DND-41 (cell line): ENCODE results near the gene PAPOLB.

Experiments
- ATAC-seq: fragments of 200-7000 bp; cut with Tn5 transposase; 3 replicates; pipeline ENCODE4 v1.9.1; 2021; ENCODE audit warnings: low read depth; ENCODE audit not compliant: insufficient read depth
- DNase-seq: peaks from one replicate; pipeline ENCODE4 v3.0.0-alpha.2; 2020
- H2AFZ ChIP-seq: 2 replicates; pipeline ENCODE4 v1.6.0; 2012; ENCODE audit warnings: low read depth, low read length
- H3K27ac ChIP-seq: 2 replicates; pipeline ENCODE4 v1.5.1; 2012; ENCODE audit warnings: low read length, inconsistent platforms
- H3K27me3 ChIP-seq: fragments of 200-600 bp; sonication (generic); 2 replicates; pipeline ENCODE4 v1.6.0; 2012; ENCODE audit warnings: low read length, mild to moderate bottlenecking, inconsistent platforms; ENCODE audit not compliant: insufficient read depth, poor library complexity
- H3K36me3 ChIP-seq: 2 replicates; pipeline ENCODE4 v1.5.1; 2012; ENCODE audit warnings: low read length, inconsistent platforms; ENCODE audit not compliant: insufficient read depth
- H3K4me1 ChIP-seq: 2 replicates; pipeline ENCODE4 v1.5.1; 2012; ENCODE audit warnings: mild to moderate bottlenecking, low read length; ENCODE audit not compliant: insufficient read depth
- H3K4me2 ChIP-seq: 2 replicates; pipeline ENCODE4 v1.6.0; 2012; ENCODE audit warnings: mild to moderate bottlenecking, moderate library complexity, low read length, inconsistent platforms; ENCODE audit not compliant: insufficient read depth
- H3K4me3 ChIP-seq, 2 experiments: fragments of 200-600 bp in 1 of 2; shearing (Covaris generic) in 1 of 2; 2 replicates each; pipeline ENCODE4 v1.5.1; 2012 to 2016; ENCODE audit warnings: inconsistent platforms in 2 of 2, low read length in 2 of 2, mild to moderate bottlenecking in 2 of 2, low read depth in 1 of 2, moderate library complexity in 1 of 2
- H3K79me2 ChIP-seq: 2 replicates; pipeline ENCODE4 v1.6.0; 2012; ENCODE audit warnings: low read length, inconsistent platforms; ENCODE audit not compliant: insufficient read depth
- H3K9ac ChIP-seq: 2 replicates; pipeline ENCODE4 v1.6.0; 2012; ENCODE audit warnings: low read depth, mild to moderate bottlenecking, inconsistent platforms, low read length, moderate library complexity
- H3K9me3 ChIP-seq: 2 replicates; pipeline ENCODE4 v1.5.1; 2012; ENCODE audit warnings: low read length, moderate library complexity, mild to moderate bottlenecking, inconsistent platforms; ENCODE audit not compliant: insufficient read depth, severe bottlenecking
- H4K20me1 ChIP-seq: 2 replicates; pipeline ENCODE4 v1.6.0; 2012; ENCODE audit warnings: low read length; ENCODE audit not compliant: insufficient read depth
- EZH2 ChIP-seq: IDR thresholded peaks from 3 replicates; pipeline ENCODE4 v1.6.1; 2012; ENCODE audit warnings: borderline replicate concordance, low read depth, mild to moderate bottlenecking, moderate library complexity, low read length, inconsistent platforms; ENCODE audit not compliant: severe bottlenecking
- TF ChIP-seq, protein P1 (sequence below): IDR thresholded peaks from 2 replicates; pipeline ENCODE4 v1.5.1; 2012; ENCODE audit warnings: borderline replicate concordance, low read length, moderate library complexity, mild to moderate bottlenecking; ENCODE audit not compliant: poor library complexity, severe bottlenecking; ENCODE audit errors: extremely low read depth

Gene PAPOLB

DNA sequence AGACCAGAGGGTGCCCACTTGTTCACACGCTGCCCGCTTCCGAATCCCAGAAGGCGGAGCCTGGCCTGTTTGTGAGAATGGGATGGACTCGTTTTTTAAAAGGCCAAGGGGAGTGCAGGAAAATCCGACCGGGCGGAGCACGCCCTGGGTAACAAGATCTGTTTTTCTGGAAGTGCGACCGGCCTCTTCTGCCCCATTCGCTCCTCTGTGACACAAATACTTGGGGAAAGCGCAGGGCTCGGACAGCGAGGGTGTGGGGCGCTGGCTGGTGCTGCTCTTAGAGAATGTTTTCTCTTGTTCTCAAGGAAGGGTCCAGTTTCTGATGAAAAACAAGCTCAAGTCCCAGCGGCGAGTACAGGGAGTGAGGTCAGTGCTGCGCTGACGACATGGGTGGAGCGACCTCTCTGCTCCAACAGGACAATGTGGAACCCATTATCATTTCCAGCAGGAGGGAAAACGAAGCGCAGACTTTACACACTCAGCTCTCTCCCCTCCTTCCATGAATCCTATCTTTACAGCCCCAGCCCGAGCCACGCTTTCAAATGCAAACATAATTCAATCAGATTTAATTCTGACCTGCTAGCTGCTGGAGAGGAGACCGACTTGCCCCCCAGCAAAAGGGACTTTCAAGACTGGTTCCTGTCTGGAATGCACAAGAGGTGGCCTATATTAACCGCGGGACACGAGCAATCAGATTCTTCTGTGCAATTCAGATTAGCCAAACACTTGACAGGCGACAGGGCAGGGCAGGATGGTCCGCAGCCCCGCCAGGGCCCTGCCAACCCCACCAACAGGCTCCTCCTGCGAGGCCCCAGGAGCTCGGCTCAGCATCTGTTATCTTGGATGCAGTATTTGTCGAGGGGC is 20.6 kb upstream of the PAPOLB start:
- H4K20me1 ChIP-seq, result no peaks in the 10 kb centered on the region
- no peaks in the 10 kb centered on the region for H3K9me3 ChIP-seq
- H3K4me1 ChIP-seq, result no peaks in the 10 kb centered on the region
- no peak overlapping the region for H3K27ac ChIP-seq
- no peaks in the 10 kb centered on the region for H3K27me3 ChIP-seq
- no peaks in the 10 kb centered on the region for H3K36me3 ChIP-seq
- ATAC-seq (no peak), DNase-seq (no peak)
- no peak overlapping the region for H2AFZ ChIP-seq
- no peaks in the 10 kb centered on the region for H3K79me2 ChIP-seq
- no peak overlapping the region for H3K4me2 ChIP-seq
- H3K4me3 ChIP-seq, result no peak overlapping the region
- no peak overlapping the region for H3K9ac ChIP-seq
- TF ChIP-seq, protein P1, sequence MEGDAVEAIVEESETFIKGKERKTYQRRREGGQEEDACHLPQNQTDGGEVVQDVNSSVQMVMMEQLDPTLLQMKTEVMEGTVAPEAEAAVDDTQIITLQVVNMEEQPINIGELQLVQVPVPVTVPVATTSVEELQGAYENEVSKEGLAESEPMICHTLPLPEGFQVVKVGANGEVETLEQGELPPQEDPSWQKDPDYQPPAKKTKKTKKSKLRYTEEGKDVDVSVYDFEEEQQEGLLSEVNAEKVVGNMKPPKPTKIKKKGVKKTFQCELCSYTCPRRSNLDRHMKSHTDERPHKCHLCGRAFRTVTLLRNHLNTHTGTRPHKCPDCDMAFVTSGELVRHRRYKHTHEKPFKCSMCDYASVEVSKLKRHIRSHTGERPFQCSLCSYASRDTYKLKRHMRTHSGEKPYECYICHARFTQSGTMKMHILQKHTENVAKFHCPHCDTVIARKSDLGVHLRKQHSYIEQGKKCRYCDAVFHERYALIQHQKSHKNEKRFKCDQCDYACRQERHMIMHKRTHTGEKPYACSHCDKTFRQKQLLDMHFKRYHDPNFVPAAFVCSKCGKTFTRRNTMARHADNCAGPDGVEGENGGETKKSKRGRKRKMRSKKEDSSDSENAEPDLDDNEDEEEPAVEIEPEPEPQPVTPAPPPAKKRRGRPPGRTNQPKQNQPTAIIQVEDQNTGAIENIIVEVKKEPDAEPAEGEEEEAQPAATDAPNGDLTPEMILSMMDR, result no peak
- TF ChIP-seq EZH2, result no peak

DNA sequence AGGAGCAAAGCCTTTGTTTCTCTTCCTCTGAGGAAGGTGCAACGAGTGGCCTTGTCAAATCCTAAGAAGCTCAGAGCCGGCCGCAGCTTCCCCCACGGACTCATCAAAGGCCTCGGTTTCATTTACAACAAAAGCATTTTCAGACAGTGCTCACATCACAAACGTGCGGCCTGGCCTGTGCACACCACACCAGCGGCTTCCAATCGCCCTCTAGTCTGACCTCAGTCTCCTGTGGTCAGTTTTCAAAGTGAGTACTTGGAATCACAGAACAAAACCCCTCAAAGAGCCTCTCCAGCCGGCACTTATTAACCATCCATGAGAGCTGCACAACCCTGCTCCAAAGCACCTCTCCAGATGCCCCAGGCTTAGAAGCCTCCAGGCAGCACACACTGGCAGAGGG is 18.4 kb upstream of the PAPOLB start:
- ATAC-seq (no peak), DNase-seq (no peak)
- Histone ChIP-seq H3K79me2 (no peaks in the 10 kb centered on the region), H3K9ac (no peak overlapping the region), H3K27ac (no peak overlapping the region), H3K36me3 (no peaks in the 10 kb centered on the region), H3K4me3 (no peak overlapping the region), H3K4me2 (no peak overlapping the region), H2AFZ (no peak overlapping the region), H3K4me1 (no peaks in the 10 kb centered on the region), H3K27me3 (no peaks in the 10 kb centered on the region), H4K20me1 (no peaks in the 10 kb centered on the region), H3K9me3 (no peaks in the 10 kb centered on the region)
- no peak for TF ChIP-seq EZH2

DNA sequence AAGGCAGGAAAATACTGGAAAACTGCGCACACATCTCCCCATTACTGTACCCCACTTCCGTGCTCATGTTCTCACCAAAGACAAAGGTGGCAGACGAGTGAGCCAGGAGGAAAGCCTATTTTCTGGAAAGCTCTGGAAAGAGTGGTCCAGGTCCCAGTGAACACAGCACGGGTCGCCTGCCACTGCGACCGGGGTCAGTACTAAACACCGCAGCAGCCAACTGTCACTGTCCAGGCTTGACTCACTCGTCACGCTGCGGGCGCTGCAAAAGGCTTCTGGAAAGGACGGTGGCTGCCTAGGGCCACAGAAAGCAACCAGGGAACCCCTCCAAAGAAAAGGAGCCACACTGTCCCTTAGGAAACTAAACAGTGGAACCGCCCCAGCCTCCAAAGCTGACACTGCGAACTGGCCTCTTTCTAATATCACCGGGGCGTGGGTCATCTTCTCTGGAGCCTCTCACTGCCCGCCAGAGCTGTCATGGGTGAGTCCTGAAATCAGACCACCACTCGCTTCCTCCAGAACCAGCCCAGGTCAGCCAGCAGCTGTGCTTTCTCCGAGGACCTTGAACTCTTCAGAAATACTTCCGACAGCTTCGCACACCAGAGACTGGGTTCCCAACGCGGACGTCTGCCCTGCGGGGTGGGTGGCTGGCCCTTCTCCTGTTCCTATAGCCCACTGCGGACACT is 17.7 kb upstream of the PAPOLB start:
- no peak overlapping the region for H3K4me2 ChIP-seq
- H3K9ac ChIP-seq, result no peak overlapping the region
- no peaks in the 10 kb centered on the region for H4K20me1 ChIP-seq
- no peak overlapping the region for H3K27ac ChIP-seq
- H3K36me3 ChIP-seq, result no peaks in the 10 kb centered on the region
- TF ChIP-seq, protein P1, result no peak
- TF ChIP-seq EZH2, result no peak
- no peaks in the 10 kb centered on the region for H3K4me1 ChIP-seq
- ATAC-seq (no peak), DNase-seq (no peak)
- H3K79me2 ChIP-seq, result no peaks in the 10 kb centered on the region
- no peaks in the 10 kb centered on the region for H3K27me3 ChIP-seq
- no peaks in the 10 kb centered on the region for H3K9me3 ChIP-seq
- no peak overlapping the region for H3K4me3 ChIP-seq
- no peak overlapping the region for H2AFZ ChIP-seq
